ENCODE results near the gene ARHGEF28.

ARHGEF28 gene

GRCh38 chr5:73783828-73784227, 157.8 kb downstream of the ARHGEF28 start:
- no peaks in the 10 kb centered on the region for H3K4me1 ChIP-seq (ENCODE audit: control insufficient read depth, insufficient read depth, low read length)
- no peak overlapping the region for H3K27ac ChIP-seq (ENCODE audit: low read depth, low read length)
- no peaks in the 10 kb centered on the region for H3K9me3 ChIP-seq (ENCODE audit: control insufficient read depth, insufficient read depth, low read length)
- H3K4me3 ChIP-seq (ENCODE audit: low read depth, low read length): no peak overlapping the region
- H3K27me3 ChIP-seq (ENCODE audit: control insufficient read depth, insufficient read depth, low read length): no peaks in the 10 kb centered on the region
- H3K9ac ChIP-seq (ENCODE audit: low read depth, low read length): no peak overlapping the region
- no peaks in the 10 kb centered on the region for H3K36me3 ChIP-seq (ENCODE audit: control insufficient read depth, insufficient read depth, low read length)

- Histone ChIP-seq H3K9ac (ENCODE audit: low read depth, low read length) (no peak overlapping the region), H3K27me3 (ENCODE audit: control insufficient read depth, insufficient read depth, low read length) (no peaks in the 10 kb centered on the region), H3K9me3 (ENCODE audit: control insufficient read depth, insufficient read depth, low read length) (no peaks in the 10 kb centered on the region), H3K4me1 (ENCODE audit: control insufficient read depth, insufficient read depth, low read length) (no peaks in the 10 kb centered on the region), H3K4me3 (ENCODE audit: low read depth, low read length) (no peak overlapping the region), H3K27ac (ENCODE audit: low read depth, low read length) (no peak overlapping the region), H3K36me3 (ENCODE audit: control insufficient read depth, insufficient read depth, low read length) (no peaks in the 10 kb centered on the region)
Measured at GRCh38 chr5:73786043-73786831, 160.2 kb downstream of the ARHGEF28 start.

GRCh38 chr5:73789851-73790281, 163.9 kb downstream of the ARHGEF28 start:
- Histone ChIP-seq H3K27me3 (ENCODE audit: control insufficient read depth, insufficient read depth, low read length) (no peaks in the 10 kb centered on the region), H3K27ac (ENCODE audit: low read depth, low read length) (no peak overlapping the region), H3K36me3 (ENCODE audit: control insufficient read depth, insufficient read depth, low read length) (no peaks in the 10 kb centered on the region), H3K4me1 (ENCODE audit: control insufficient read depth, insufficient read depth, low read length) (no peaks in the 10 kb centered on the region), H3K9ac (ENCODE audit: low read depth, low read length) (no peak overlapping the region), H3K9me3 (ENCODE audit: control insufficient read depth, insufficient read depth, low read length) (no peaks in the 10 kb centered on the region), H3K4me3 (ENCODE audit: low read depth, low read length) (no peak overlapping the region)

GRCh38 chr5:73791389-73791788, 165.4 kb downstream of the ARHGEF28 start:
- Histone ChIP-seq H3K27ac (ENCODE audit: low read depth, low read length) (no peak overlapping the region), H3K4me1 (ENCODE audit: control insufficient read depth, insufficient read depth, low read length) (no peaks in the 10 kb centered on the region)

GRCh38 chr5:73792687-73793320, 166.8 kb downstream of the ARHGEF28 start:
- H3K9ac ChIP-seq (ENCODE audit: low read depth, low read length): no peak overlapping the region
- H3K36me3 ChIP-seq (ENCODE audit: control insufficient read depth, insufficient read depth, low read length): no peaks in the 10 kb centered on the region
- H3K27me3 ChIP-seq (ENCODE audit: control insufficient read depth, insufficient read depth, low read length): no peaks in the 10 kb centered on the region
- no peak overlapping the region for H3K4me3 ChIP-seq (ENCODE audit: low read depth, low read length)
- no peaks in the 10 kb centered on the region for H3K9me3 ChIP-seq (ENCODE audit: control insufficient read depth, insufficient read depth, low read length)
- no peaks in the 10 kb centered on the region for H3K4me1 ChIP-seq (ENCODE audit: control insufficient read depth, insufficient read depth, low read length)
- H3K27ac ChIP-seq (ENCODE audit: low read depth, low read length): no peak overlapping the region

More at GRCh38 chr5:73791389-73791788, 165.4 kb downstream of the ARHGEF28 start:
- Histone ChIP-seq H3K4me3 (ENCODE audit: low read depth, low read length) (no peak overlapping the region), H3K36me3 (ENCODE audit: control insufficient read depth, insufficient read depth, low read length) (no peaks in the 10 kb centered on the region), H3K9ac (ENCODE audit: low read depth, low read length) (no peak overlapping the region), H3K9me3 (ENCODE audit: control insufficient read depth, insufficient read depth, low read length) (no peaks in the 10 kb centered on the region), H3K27me3 (ENCODE audit: control insufficient read depth, insufficient read depth, low read length) (no peaks in the 10 kb centered on the region)

GRCh38 chr5:73793911-73794310, 167.9 kb downstream of the ARHGEF28 start:
- no peaks in the 10 kb centered on the region for H3K27me3 ChIP-seq (ENCODE audit: control insufficient read depth, insufficient read depth, low read length)
- no peak overlapping the region for H3K4me3 ChIP-seq (ENCODE audit: low read depth, low read length)
- no peaks in the 10 kb centered on the region for H3K9me3 ChIP-seq (ENCODE audit: control insufficient read depth, insufficient read depth, low read length)
- no peak overlapping the region for H3K27ac ChIP-seq (ENCODE audit: low read depth, low read length)
- H3K9ac ChIP-seq (ENCODE audit: low read depth, low read length): no peak overlapping the region
- H3K4me1 ChIP-seq (ENCODE audit: control insufficient read depth, insufficient read depth, low read length): no peaks in the 10 kb centered on the region
- H3K36me3 ChIP-seq (ENCODE audit: control insufficient read depth, insufficient read depth, low read length): no peaks in the 10 kb centered on the region

- H3K4me3 ChIP-seq (ENCODE audit: low read depth, low read length): no peak overlapping the region
- no peak overlapping the region for H3K27ac ChIP-seq (ENCODE audit: low read depth, low read length)
- no peaks in the 10 kb centered on the region for H3K4me1 ChIP-seq (ENCODE audit: control insufficient read depth, insufficient read depth, low read length)
- H3K9ac ChIP-seq (ENCODE audit: low read depth, low read length): no peak overlapping the region
- H3K27me3 ChIP-seq (ENCODE audit: control insufficient read depth, insufficient read depth, low read length): no peaks in the 10 kb centered on the region
- no peaks in the 10 kb centered on the region for H3K9me3 ChIP-seq (ENCODE audit: control insufficient read depth, insufficient read depth, low read length)
- no peaks in the 10 kb centered on the region for H3K36me3 ChIP-seq (ENCODE audit: control insufficient read depth, insufficient read depth, low read length)
Measured at GRCh38 chr5:73796164-73797131, 170.5 kb downstream of the ARHGEF28 start.

- Histone ChIP-seq H3K36me3 (ENCODE audit: control insufficient read depth, insufficient read depth, low read length) (no peaks in the 10 kb centered on the region), H3K4me1 (ENCODE audit: control insufficient read depth, insufficient read depth, low read length) (no peaks in the 10 kb centered on the region), H3K27ac (ENCODE audit: low read depth, low read length) (no peak overlapping the region)
Measured at GRCh38 chr5:73797132-73797510, 171.1 kb downstream of the ARHGEF28 start.

GRCh38 chr5:73799401-73799972, 173.5 kb downstream of the ARHGEF28 start:
- Histone ChIP-seq H3K9ac (ENCODE audit: low read depth, low read length) (no peak overlapping the region), H3K27ac (ENCODE audit: low read depth, low read length) (no peak overlapping the region), H3K9me3 (ENCODE audit: control insufficient read depth, insufficient read depth, low read length) (no peaks in the 10 kb centered on the region), H3K4me3 (ENCODE audit: low read depth, low read length) (no peak overlapping the region), H3K27me3 (ENCODE audit: control insufficient read depth, insufficient read depth, low read length) (no peaks in the 10 kb centered on the region), H3K36me3 (ENCODE audit: control insufficient read depth, insufficient read depth, low read length) (no peaks in the 10 kb centered on the region), H3K4me1 (ENCODE audit: control insufficient read depth, insufficient read depth, low read length) (no peaks in the 10 kb centered on the region)

More at GRCh38 chr5:73797132-73797510, 171.1 kb downstream of the ARHGEF28 start:
- H3K4me3 ChIP-seq (ENCODE audit: low read depth, low read length): no peak overlapping the region
- no peaks in the 10 kb centered on the region for H3K9me3 ChIP-seq (ENCODE audit: control insufficient read depth, insufficient read depth, low read length)
- no peaks in the 10 kb centered on the region for H3K27me3 ChIP-seq (ENCODE audit: control insufficient read depth, insufficient read depth, low read length)
- no peak overlapping the region for H3K9ac ChIP-seq (ENCODE audit: low read depth, low read length)

- H3K4me3 ChIP-seq (ENCODE audit: low read depth, low read length): no peak overlapping the region
- no peak overlapping the region for H3K9ac ChIP-seq (ENCODE audit: low read depth, low read length)
- no peak overlapping the region for H3K27ac ChIP-seq (ENCODE audit: low read depth, low read length)
- H3K4me1 ChIP-seq (ENCODE audit: control insufficient read depth, insufficient read depth, low read length): no peaks in the 10 kb centered on the region
- H3K27me3 ChIP-seq (ENCODE audit: control insufficient read depth, insufficient read depth, low read length): no peaks in the 10 kb centered on the region
- no peaks in the 10 kb centered on the region for H3K9me3 ChIP-seq (ENCODE audit: control insufficient read depth, insufficient read depth, low read length)
- no peaks in the 10 kb centered on the region for H3K36me3 ChIP-seq (ENCODE audit: control insufficient read depth, insufficient read depth, low read length)
Measured at GRCh38 chr5:73801686-73802085, 175.7 kb downstream of the ARHGEF28 start.
